HG03460 (cell line): ENCODE data around the gene BAZ2B.
"Not testable (repeated sequence)": the region's sequence is repeated elsewhere in the genome, so short reads cannot be mapped to it uniquely, and the experiment has no call there.

Source experiments
- ATAC-seq: cut with Tn5 transposase; IDR thresholded peaks from one replicate; pipeline ENCODE4 v1.9.1; 2021; ENCODE audit not compliant: unreplicated experiment

BAZ2B gene

DNA sequence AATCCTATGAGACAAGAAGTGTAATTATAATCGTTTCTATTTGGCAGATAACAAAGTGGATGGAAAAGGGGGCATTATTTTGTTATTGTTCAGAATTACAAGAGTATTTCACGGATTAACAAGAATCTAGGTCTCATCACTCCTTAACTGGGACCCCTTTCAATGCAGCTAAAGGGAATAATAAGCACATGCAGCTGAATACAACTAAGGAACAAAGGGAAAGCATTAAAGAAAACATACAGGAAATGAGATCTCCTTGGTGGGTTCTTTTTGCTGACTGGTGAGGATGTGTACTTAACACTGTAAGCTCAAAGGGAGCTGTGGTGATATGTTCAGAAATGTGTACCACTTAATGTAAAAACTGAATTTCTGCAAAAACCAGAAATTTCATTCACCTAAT lies 189.3 kb downstream of the BAZ2B start:
- ATAC-seq, result no peak

DNA sequence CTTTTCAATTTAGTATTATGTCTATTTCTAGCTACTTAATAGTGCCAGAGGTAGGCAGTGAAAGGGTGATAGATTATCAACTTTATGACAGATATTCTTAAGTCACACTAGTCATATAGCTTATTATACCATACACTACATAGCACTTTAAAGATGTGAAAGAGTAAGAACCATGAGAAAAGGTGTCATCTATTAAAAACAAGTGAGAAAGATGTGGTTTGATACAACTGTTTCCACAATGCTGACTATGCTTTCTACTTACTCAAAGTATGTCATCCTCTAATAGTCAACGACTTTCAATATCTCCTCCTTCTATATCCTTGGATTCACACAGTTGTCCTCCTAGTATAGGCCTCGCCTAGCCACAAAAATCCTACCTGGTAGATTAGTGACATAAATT lies 196.9 kb downstream of the BAZ2B start:
- no peak for ATAC-seq

DNA sequence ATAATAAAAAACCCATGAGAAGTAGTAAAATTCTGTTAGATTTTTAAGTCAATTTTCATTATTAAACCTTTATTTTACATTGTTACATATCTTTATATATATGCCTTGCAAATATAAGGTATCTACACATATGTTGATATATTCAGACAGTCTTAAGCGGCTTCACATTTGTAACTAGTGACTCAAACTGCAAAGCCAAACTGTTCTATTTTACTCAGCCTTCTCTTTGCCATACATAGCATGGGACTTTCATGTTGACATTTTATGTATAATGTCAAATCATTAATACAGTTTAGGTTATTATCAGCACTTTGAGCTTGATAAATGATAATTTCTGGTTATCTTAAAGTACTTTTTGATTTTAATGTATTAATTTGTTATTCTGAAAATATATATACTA lies 204.9 kb downstream of the BAZ2B start:
- ATAC-seq, result no peak

DNA sequence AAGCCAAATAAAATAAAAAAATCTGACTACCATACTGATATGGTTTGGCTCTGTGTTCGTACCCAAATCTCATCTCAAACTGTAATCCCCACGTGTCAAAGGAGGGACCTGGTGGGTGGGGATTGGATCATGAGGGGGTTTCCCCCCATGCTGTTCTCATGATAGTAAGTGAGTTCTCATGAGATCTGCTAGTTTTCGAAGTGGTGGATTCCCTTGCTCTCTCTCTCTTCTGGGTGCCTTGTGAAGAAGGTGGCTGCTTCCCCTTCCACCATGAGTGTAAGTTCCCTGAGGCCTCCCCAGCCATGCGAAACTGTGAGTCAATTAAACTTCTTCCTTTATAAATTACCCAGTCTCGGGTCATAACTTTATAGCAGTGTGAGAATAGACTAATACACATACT lies 206.1 kb downstream of the BAZ2B start:
- ATAC-seq, result no peak

DNA sequence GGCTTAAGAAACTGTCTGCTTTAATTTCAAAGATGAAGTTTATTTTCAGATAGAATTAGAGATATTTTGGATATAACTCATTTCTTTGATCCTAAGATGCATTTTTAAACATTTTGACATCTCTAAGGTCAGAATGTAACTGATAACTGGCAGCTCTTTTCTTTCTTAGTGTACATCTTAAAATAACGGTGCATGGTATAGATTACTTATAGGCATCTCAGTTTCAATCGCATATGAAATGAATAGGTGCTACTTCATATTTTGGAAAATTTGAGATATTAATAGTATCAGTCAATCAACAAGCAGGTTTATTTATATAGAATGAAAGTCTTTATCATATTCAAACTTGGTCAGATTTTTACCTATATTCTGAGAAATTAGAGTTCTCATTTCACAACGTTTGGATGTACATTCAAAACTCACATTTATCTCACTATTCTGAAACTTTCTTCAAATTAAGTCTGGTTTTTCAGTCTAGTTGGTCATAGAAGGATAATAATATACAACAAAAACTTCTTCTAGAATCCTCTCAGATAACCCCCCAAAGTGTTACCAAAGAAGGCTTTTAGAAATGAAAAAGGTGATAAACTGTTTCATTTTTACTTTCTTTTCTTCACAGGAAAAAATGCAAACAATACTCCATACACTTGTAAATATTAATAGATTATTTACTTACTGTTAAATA lies 207.1 kb downstream of the BAZ2B start:
- no peak for ATAC-seq

DNA sequence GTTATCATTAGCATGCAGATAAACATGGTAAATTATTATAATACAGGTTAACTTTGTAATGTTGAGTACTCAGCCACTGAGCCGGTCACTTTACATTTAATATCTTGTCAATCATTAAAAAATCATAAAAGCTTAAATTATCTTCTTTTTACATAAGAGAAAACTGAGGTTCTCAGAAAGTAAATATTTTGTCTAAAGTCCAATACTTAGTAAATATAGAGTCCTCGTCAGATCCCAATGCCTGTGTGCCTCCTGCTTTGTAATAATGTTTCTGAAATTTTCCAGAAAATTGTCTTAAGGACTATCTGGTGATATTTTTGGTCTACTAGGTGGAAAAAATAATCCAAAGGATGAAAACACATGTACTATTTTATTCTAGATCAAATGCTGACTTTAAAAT lies 213.6 kb downstream of the BAZ2B start:
- ATAC-seq, result no peak

DNA sequence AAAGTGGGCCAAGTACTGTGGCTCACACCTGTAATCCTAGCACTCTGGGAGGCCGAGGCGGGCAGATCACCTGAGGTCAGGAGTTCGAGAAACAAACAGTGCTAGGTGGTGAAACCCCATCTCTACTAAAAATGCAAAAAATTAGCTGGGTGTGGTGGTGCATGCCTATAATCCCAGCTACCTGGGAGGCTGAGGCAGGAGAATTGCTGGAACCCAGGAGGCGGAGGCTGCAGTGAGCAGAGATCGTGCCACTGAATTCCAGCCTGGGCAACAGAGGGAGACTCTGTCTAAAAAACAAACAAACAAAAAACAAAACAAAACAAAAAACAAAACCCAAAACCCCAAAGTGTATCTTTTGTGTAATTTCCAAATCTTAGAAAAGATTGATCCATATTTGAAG lies 214.2 kb downstream of the BAZ2B start:
- ATAC-seq, result not testable (repeated sequence)

DNA sequence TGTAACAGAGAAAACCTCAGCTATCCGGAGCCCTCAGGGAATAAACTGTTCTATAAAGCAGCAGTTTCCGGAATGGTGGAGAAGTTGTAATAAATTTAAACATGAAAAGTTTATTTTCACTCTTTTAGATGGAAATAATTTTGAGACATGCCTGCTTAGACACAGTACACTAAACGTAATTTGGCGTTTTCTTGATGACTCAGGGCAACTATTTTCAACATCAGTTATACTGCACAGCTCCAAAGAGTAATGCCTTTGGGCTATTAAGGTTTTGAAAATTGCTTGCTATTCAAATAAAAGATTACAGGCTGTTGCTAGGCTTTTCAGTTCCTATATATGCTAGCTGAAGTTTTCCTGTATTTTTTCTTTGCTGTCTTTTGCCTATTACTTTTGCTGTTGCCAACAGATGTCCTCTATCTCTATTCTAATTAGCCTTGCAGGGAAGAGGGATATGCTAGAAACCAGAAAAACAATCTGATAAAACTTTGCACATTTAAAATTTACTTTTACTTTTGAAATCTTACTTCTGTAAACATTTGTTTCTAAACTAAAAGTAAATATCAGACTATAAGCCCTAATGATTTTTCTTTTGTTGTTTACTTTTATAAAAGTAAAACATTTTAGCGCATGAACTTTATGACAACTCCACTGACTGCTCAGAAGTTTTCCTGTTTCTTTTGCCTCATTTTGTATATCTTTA lies 216.5 kb downstream of the BAZ2B start:
- ATAC-seq, result no peak

DNA sequence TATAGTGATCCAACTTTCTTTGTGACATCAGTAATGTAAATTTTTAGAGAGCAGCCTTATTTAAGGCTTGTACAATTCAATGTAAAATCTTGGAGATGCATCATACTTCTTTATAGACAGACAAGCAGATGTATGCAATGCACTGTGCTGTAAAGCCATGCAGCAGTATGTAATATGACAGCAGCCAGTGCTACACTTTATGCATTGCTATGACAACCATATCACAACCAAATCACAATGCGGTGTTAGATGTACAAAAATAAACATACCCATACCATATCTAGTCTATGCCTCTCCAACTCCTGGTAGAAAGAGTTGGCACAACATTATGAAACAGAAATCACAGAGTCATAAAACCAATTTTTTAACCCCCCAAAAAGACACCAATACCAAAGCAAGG lies 219.5 kb downstream of the BAZ2B start:
- ATAC-seq, result no peak

DNA sequence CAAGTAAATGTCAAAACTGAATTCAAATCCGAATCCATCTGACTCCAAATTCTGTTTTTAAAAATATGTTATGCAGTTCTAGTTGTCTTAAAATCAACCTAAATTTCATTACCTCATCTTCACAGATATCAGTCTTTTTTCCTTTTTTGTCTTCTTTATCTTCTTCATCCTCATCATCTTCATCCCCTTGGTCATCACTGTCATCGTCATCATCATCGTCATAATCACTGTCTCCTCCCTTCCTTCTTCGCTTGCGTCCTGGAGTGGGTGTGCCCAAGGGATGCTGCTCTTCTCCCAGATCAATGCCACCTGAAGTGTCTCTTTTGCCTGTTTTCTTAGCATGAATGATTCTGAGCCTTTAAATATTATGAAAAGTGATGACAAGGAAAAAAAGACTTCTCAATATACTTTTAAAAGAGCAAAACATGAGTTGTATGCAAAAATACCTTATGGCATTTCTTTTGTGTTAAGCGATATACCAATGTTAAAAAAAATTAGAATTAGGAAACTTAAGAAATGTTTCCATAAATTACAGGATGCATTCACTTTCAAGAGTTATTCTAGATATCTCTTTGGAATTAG lies 233.8 kb downstream of the BAZ2B start:
- no peak for ATAC-seq

DNA sequence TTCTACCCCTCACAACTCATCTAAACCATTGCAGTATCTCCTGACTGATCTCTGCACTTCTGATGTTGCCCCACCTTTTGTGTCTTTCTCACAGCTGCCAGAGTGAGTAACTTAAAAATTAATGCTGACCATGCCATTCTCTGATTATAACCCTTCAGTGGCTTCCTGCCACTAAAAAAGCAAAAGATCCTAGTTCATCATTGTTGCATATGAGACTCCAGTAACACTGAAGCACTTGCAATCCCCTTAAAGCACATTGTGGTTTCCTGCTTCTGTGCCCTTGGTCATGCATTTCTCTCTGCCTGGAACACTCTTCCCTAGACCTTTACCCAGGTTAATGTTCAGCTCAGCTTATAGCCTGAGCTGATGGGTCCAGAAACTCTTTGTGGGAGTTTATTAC lies 234.8 kb downstream of the BAZ2B start:
- peak; percentile 78 for ATAC-seq

DNA sequence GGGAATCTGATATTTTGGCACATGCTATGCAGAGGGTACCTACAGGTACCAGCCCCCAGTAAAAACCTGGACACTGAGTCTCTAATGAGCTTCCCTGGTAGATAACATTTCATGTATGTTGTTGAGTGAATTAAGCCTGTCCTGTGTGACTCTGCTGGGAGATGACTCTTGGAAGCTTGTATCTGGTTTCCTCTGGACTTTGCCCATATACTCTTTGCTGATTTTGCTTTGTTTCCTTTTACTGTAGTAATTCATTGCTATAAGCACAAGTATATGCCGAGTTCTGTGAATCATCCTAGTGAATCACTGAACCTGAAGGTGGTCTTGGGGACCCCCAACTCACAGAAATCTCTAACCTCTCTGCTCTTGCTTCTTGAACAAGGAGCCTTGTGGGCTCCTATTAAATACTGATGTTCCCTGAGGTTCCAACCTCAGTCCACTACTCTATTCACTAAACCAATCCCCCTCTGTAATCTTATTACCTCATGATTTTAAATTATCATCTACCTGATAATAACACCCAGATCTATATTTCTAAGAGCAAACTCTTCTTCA lies 235.6 kb downstream of the BAZ2B start:
- ATAC-seq, result no peak

DNA sequence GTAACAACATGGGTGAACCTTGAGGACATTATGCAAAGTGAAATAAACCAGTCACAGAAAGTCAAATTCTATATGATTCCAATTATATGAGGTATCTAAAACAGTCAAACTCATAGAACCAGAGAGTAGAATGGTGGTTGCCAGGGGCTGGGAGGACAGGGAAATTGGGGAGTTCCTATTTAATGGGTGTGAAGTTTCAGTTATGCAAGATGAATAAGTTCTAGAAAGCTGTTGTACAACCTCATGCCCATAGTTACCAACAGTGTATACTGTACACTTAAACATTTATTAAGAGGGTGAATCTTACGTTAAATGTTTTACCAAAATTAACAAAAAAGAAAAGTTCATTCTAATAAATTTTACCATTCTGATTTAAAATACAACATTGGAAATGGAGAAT lies 237.2 kb downstream of the BAZ2B start:
- ATAC-seq, result no peak

DNA sequence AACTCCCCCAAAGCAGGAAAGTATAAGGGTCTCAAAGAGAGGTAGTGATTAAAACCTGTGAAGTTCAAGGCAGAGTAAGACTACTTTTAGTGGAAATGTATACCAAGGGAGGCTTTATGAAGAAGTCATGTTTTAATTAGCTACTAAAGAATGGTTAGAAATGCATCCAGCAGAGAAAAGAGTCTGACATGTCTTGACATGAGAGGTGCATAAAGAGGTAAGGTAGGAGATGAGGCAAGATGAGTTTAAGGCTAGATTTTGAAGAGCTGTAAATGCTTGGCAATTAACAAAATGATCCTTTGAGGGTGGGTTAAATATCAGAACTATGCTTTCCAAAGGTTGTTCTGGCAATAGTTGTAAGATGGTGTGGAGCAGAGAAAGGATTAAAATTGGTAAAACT lies 241.1 kb downstream of the BAZ2B start:
- ATAC-seq, result no peak

DNA sequence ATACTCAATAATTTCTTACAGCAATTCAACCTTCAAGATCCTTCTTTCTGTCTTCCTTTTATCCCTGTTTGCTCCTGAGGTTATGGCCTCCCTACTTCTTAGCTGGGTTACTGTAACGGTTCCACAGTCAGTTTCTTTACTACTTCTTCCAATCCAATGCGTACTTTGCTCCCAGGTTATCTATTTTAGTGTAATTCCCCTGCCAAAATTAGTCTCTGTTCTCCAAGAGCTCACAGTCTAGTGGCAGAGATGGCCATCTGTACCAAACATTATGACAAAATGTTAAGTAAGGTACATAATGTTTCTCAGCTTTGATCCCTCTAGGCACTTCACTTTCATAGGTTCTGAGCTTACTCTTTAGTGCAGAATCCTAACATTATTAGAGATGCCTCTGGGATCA lies 244.8 kb downstream of the BAZ2B start:
- no peak for ATAC-seq

DNA sequence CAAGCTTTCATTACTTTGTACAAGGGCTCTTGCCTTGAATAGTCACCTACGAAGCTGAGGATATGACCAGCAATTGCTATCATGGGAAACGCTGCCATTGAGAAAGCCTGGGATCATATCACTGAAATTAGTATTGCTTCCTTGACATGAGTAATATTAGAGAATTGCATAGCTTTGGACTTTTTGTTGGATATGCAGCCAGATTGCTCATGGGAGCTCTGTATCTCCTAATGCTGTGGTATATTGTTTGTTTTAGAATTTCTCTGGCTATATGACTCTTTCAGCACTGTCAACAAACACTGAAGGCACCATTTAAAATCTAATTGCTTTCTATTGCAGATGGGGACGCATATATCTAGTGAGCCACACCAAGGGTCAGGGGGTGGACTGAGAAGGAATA lies 249.8 kb downstream of the BAZ2B start:
- ATAC-seq, result no peak

DNA sequence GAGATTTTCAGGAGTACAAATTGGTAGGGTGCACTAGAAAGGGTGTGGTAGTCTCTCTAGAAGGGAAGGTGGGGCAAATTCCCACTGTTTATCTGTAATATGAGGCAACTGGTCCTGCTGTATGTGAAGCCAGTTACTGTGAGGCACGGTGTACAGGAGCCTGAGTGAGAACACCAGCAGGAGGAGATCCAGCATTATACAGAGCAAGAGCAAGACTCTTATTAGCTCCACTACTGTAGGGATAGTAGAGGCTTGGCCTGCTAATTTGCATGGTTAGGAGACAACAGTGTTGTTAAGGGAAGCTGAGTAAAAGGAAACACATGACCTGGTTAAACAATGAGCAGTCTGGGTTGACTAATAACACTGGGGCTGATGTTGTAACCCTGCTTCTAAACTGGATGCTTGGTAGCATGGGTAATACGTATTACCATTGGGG lies 253.5 kb downstream of the BAZ2B start:
- ATAC-seq, result no peak

DNA sequence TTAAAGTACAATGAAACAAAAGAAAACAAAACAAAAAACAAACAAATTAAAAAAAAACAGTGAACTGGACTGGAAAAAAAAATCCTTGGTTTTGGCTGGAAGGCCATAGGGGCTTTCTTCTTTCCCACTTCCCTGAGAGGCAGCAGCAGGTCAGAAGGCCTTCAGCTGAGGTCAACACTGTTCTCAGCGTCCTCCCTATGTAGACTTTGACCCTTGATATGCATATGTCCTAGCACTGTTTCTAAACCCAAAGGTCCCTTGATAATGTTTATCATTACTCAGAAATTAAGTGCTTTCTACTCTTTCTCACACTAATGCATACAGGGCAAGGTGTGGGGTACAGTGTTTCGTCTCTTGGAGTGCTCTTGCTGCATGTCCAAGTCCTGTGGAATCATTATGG lies 254.3 kb downstream of the BAZ2B start:
- ATAC-seq, result no peak

DNA sequence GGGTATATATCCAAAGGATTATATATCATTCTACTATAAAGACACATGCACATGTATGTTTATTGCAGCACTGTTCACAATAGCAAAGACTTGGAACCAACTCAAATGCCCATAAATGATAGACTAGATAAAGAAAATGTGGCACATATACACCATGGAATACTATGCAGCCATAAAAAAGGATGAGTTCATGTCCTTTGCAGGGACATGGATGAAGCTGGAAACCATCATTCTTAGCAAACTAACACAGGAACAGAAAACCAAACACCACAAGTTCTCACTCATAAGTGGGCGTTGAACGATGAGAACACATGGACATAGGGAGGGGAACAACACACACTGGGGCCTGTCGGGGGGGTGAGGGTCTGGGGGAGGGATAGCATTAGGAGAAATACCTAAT lies 254.7 kb downstream of the BAZ2B start:
- ATAC-seq, result not testable (repeated sequence)

DNA sequence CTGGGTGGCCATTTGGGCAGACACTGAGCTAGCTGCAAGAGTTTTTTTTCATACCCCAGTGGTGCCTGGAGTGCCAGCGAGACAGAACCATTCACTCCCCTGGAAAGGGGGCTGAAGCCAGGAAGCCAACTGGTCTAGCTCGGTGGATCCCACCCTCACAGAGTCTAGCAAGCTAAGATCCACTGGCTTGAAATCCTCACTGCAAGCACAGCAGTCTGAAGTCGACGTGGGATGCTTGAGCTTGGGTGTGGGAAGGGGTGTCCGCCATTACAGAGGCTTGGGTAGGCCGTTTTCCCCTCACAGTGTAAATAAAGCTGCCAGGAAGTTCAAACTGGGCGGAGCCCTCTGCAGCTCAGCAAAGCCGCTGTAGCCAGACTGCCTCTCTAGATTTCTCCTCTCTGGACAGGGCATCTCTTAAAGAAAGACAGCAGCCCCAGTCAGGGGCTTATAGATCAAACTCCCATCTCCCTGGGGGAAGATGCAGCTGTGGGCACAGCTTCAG lies 260.2 kb downstream of the BAZ2B start:
- ATAC-seq, result no peak

DNA sequence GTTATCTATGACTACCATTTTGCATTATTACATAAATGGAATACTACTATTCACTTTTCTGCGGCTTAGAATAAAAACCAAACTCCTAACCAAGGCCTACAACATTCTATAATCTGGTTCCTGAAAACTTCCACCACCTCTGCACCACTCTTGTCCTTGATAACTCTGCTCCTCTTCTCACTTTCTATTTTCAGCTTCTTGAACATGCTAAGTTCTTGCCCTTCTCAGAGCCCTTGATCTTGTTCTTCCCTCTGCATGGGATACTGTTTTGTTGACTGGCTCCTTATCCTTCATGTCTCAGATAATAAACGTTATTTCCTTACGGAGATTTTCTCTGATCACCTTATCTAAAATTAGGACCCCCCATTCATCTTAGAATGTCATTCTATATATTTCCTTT lies 264.4 kb downstream of the BAZ2B start:
- no peak for ATAC-seq

DNA sequence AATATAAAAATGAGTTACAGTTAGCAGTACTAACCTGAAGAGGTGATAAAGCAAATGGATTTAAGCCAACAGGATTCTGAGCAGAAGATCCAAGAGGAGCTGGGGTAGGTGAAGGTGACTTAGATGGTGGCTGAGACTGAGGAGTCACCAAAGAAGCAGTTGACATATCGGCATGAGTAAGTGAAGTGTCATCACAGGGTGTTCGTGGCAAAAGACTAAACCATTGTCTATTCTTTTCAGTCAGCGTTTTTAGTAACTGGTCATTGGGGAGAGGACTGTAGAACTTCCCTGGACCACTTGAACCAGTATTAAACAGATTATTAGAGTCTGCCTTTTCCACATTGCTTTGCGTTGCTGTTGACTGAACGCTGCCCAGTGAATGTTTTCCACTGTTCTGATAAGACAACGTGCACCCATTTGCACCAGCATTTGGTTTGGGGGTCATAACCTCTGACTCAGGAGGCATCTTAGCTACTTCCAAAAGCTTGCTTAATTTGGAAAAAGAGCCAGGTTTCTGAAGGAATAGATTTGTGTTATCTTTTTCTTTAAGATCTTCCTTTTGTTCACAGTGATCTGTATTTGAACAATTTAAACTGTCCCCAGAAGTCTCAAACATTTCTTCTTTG lies 266.6 kb downstream of the BAZ2B start:
- no peak for ATAC-seq
